Measurements from ENCODE around the gene KRTAP10-11.
"Not testable (repeated sequence)": the region's sequence is repeated elsewhere in the genome, so short reads cannot be mapped to it uniquely, and the experiment has no call there.

KRTAP10-11 gene

DNA sequence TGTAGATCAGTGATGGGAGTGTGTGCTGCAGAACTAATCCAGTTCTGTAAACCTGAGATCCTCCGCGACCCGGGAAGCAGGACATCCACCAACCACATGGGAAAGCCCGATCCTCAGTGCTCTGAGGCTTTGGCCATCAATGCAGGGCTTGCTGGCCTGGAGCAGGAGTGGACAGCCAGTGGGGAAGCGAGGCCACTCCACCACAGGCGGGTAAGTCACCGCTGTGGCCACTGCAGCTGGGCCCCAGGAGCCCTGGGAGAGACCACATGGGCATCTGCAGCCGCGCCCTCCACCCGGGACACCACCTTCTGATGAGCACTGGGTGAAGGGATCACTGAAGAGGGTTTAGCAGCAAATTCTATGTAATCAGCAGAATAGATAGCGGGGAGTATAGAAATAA lies 34.9 kb downstream of the KRTAP10-11 start:
- Histone ChIP-seq H3K9me3 (no peaks in the 10 kb centered on the region), H3K36me3 (no peaks in the 10 kb centered on the region), H3K4me3 (no peak overlapping the region), H3K27me3 (peaks cover 0 to 7% of the 10 kb centered on the region in 2 donors), H3K27ac (no peak overlapping the region), H3K4me1 (no peaks in the 10 kb centered on the region)
- TF ChIP-seq, protein P1, sequence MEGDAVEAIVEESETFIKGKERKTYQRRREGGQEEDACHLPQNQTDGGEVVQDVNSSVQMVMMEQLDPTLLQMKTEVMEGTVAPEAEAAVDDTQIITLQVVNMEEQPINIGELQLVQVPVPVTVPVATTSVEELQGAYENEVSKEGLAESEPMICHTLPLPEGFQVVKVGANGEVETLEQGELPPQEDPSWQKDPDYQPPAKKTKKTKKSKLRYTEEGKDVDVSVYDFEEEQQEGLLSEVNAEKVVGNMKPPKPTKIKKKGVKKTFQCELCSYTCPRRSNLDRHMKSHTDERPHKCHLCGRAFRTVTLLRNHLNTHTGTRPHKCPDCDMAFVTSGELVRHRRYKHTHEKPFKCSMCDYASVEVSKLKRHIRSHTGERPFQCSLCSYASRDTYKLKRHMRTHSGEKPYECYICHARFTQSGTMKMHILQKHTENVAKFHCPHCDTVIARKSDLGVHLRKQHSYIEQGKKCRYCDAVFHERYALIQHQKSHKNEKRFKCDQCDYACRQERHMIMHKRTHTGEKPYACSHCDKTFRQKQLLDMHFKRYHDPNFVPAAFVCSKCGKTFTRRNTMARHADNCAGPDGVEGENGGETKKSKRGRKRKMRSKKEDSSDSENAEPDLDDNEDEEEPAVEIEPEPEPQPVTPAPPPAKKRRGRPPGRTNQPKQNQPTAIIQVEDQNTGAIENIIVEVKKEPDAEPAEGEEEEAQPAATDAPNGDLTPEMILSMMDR (IDR thresholded peaks at IDR 0.05) = no peak
- no peak for DNase-seq
- intact Hi-C loops (cut with DNase I; ENCODE audit: low total_unique reads) = no loop called here

DNA sequence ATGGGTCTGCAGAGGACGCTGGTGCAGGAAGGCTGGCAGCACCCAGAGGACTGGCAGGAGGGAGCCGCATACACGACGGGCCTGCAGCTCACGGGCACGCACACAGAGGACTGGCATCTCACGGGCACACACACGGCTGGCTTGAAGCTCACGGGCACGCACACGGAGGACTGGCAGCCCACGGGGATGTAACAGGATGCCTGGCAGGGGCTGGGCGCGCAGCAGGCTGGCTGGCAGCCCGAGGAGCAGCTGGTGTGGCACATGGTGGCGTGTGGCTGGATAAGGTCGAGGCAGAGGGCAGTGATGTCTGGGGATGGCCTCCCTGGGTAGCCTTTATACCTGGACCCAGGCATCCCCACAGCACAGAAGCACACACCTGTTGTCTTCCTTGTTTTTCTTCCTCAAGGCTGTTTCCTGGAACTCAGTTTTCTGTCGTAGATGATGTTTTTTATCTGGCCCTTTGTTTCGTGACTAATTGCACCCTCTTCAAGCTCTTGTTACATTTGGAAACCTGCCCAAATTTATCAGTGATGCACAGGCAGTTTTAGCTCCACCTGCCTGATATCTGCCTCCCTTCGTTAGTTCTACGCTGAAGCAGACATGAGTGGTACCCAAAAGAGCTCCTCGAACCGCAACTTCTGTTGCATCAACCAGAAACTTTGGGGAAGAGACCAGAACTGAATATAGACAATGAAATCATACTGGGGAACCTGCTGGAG lies 35.8 kb downstream of the KRTAP10-11 start, which contains the start of gene KRTAP12-1:
Gene KRTAP12-1, minus strand, starts transcription at position 303 of the 719 bp plus-strand sequence. Its CDS starts 40 bp downstream, at position 263.
- no peaks in the 10 kb centered on the region for H3K4me1 ChIP-seq
- no peak within 1 kb of the TSS for H3K27ac ChIP-seq
- H3K36me3 ChIP-seq = no peaks in the 10 kb centered on the region
- no peak within 1 kb of the TSS for H3K4me3 ChIP-seq
- DNase-seq = peak in 1 of 2 donors; percentile 51
- TF ChIP-seq, protein P1 (IDR thresholded peaks at IDR 0.05) = no peak
- peaks cover 0 to 15% of the 10 kb centered on the region in 2 donors for H3K27me3 ChIP-seq
- intact Hi-C loops (cut with DNase I; ENCODE audit: low total_unique reads) = no loop called here
- no peaks in the 10 kb centered on the region for H3K9me3 ChIP-seq

DNA sequence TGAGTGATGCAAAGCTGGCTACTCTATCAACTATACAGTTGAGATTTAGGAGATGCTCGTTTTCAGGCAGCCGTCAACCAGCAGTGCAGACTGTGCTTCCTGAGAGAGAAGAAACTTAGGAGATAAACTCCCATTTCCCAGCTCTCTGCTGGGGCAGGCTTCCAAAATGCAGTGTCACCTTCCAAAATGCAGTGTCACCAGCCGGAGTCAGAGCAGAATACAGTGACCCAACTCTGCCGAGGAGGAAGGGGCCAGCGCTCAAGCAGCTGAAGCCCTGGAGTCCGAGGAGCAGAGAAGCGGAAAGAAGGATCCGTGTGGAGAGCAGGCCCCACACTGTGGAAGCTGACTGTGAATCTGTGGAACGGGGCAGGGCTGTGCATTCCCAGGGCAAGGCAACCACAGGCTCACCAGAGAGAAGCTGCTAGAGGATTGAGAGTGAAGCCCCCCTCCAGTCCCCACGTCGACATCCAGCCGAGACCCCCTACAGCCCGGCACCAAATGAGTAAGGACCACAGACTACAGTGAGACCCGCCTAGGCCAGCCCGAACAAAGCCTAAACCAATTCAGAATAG lies 36.5 kb downstream of the KRTAP10-11 start:
- DNase-seq = peak in 1 of 2 donors; percentile 54
- TF ChIP-seq, protein P1 (IDR thresholded peaks at IDR 0.05) = no peak
- intact Hi-C loops (cut with DNase I; ENCODE audit: low total_unique reads) = no loop called here

DNA sequence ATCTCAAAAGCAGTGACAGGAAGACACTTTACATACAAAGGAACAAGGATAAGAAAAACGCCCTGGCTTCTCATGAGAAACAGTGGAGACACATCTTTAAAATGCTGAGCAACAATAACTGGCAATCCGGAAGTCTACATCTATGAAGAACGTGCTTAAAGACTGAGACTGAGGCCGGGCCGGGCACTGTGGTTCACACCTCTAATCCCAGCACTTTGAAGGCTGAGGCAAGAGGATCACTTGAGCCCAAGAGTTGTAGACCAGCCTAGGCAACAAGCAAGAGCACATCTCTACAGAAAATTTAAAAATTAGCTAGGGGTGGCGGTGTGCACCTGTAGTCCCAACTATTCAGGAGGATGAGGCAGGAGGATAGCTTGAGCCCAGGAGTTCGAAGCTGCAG lies 37.9 kb downstream of the KRTAP10-11 start:
- intact Hi-C loops (cut with DNase I; ENCODE audit: low total_unique reads) = no loop called here
- TF ChIP-seq, protein P1 (IDR thresholded peaks at IDR 0.05) = no peak
- Histone ChIP-seq H3K9me3 (no peaks in the 10 kb centered on the region), H3K27me3 (peaks cover 0 to 29% of the 10 kb centered on the region in 2 donors), H3K27ac (no peak overlapping the region), H3K36me3 (no peaks in the 10 kb centered on the region), H3K4me3 (no peak overlapping the region), H3K4me1 (no peaks in the 10 kb centered on the region)
- DNase-seq = no peak

More for the DNA sequence above, 36.5 kb downstream of the KRTAP10-11 start:
- Histone ChIP-seq H3K4me1 (no peaks in the 10 kb centered on the region), H3K27ac (no peak overlapping the region), H3K9me3 (no peaks in the 10 kb centered on the region), H3K36me3 (no peaks in the 10 kb centered on the region), H3K27me3 (peaks cover 0 to 22% of the 10 kb centered on the region in 2 donors), H3K4me3 (no peak overlapping the region)

DNA sequence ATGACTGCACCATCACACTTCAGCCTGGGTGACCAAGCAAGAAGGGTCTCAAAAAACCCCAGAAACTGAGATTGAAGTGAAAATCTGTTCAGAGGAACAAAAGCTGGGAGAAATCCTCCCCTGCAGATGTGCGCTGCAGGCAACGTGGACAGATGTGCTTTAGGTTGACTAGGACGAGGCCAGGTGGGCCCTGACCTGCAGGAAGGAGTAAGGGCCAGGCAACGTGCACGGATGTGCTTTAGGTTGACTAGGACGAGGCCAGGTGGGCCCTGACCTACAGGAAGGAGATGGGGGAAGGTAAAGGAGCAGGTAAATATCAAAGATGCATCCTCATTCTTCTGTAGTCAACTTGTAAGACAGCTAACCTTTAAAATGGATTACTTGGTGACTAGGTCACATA lies 38.3 kb downstream of the KRTAP10-11 start:
- no peaks in the 10 kb centered on the region for H3K4me1 ChIP-seq
- H3K36me3 ChIP-seq = no peaks in the 10 kb centered on the region
- intact Hi-C loops (cut with DNase I; ENCODE audit: low total_unique reads) = no loop called here
- no peak for DNase-seq
- TF ChIP-seq, protein P1 (IDR thresholded peaks at IDR 0.05) = no peak
- no peak overlapping the region for H3K27ac ChIP-seq
- H3K9me3 ChIP-seq = no peaks in the 10 kb centered on the region
- peaks cover 0 to 29% of the 10 kb centered on the region in 2 donors for H3K27me3 ChIP-seq
- H3K4me3 ChIP-seq = no peak overlapping the region

DNA sequence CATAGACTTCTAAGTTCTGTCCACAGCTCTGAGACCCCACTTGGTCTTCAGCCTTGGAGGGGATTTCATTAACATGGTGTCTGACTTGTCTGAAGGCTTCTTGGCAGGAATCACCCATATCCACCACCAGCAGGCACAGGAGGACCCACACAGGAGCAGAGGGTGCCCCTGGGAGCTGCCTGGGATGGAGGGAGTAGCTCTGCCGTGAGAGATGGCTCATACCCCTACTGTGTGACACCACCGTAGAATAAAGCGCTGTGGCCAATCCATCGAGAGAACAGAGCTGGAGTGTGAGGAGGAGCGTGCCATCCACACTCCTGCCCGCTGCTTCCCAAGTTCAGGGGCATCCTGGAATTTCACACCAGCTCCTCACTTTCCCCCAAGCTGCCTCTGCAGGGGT lies 38.8 kb downstream of the KRTAP10-11 start:
- H3K27ac ChIP-seq; H3K4me1 ChIP-seq; H3K36me3 ChIP-seq; intact Hi-C loops (cut with DNase I; ENCODE audit: low total_unique reads); H3K4me3 ChIP-seq; H3K9me3 ChIP-seq: not testable (repeated sequence)
- peak in 1 of 2 donors; percentile 31 for DNase-seq
- peaks cover 0 to 29% of the 10 kb centered on the region in 2 donors for H3K27me3 ChIP-seq

Measured in tibial artery (tissue), 4 donors.